A673 (cell line): ENCODE results near the gene UTP4. TPM values are rescaled to one million over a fixed set of nuclear protein-coding genes. Genes with fewer than 3 reads are reported as not detected.
A peak's percentile ranks its signal among the peaks of the same experiment; 100 is the strongest.

Experiments
- BruUV-seq: library from RNA; stranded (reverse); fragments of 400-500 nt; replicated peaks from 2 replicates; lab custom pipeline; 2021; lab: Mats Ljungman, UMichigan
- CTCF ChIA-PET: fragments of 300-600 bp; sonication (Branson Sonifier 250); formaldehyde crosslinking; loops from one replicate; lab custom pipeline; 2022; ENCODE audit warnings: antibody characterized with exemption; lab: Charles Lee
- POLR2A ChIA-PET: fragments of 300-600 bp; sonication (Branson Sonifier 250); formaldehyde crosslinking; loops from one replicate; lab custom pipeline; 2022; ENCODE audit warnings: antibody characterized with exemption; ENCODE audit not compliant: low non-redundant PET; lab: Charles Lee
- DNase-seq: peaks from one replicate; pipeline ENCODE4 v3.0.0-alpha.2; 2015; ENCODE audit warnings: low spot score
- H3K27ac ChIP-seq: fragments of 200-600 bp; sonication (generic); 2 replicates; pipeline ENCODE4 v1.5.1; 2016; ENCODE audit warnings: mixed run types, low read depth, mild to moderate bottlenecking, mixed read lengths, antibody characterized with exemption, low read length; ENCODE audit not compliant: poor library complexity, severe bottlenecking
- H3K27me3 ChIP-seq: fragments of 200-600 bp; sonication (generic); replicated peaks from 2 replicates; pipeline ENCODE4 v1.6.1; 2017; ENCODE audit warnings: mixed run types, low read depth, mild to moderate bottlenecking, mixed read lengths, antibody characterized with exemption, low read length; ENCODE audit not compliant: insufficient read depth, poor library complexity
- H3K36me3 ChIP-seq: fragments of 200-600 bp; sonication (generic); 2 replicates; pipeline ENCODE4 v1.6.1; 2016; ENCODE audit warnings: mixed run types, mild to moderate bottlenecking, mixed read lengths, antibody characterized with exemption, low read length; ENCODE audit not compliant: insufficient read depth, poor library complexity, severe bottlenecking
- H3K4me1 ChIP-seq: fragments of 200-600 bp; sonication (generic); 2 replicates; pipeline ENCODE4 v1.6.1; 2017; ENCODE audit warnings: mixed run types, mild to moderate bottlenecking, mixed read lengths, antibody characterized with exemption, low read length; ENCODE audit not compliant: insufficient read depth, poor library complexity, severe bottlenecking
- H3K4me3 ChIP-seq: fragments of 200-600 bp; sonication (generic); 2 replicates; pipeline ENCODE4 v1.5.1; 2016; ENCODE audit warnings: low read depth, mixed run types, mild to moderate bottlenecking, mixed read lengths, low read length; ENCODE audit not compliant: poor library complexity, severe bottlenecking
- H3K9me3 ChIP-seq: fragments of 200-600 bp; sonication (generic); 2 replicates; pipeline ENCODE4 v1.6.1; 2016; ENCODE audit warnings: mixed run types, low read depth, mild to moderate bottlenecking, mixed read lengths, antibody characterized with exemption, low read length; ENCODE audit not compliant: poor library complexity, severe bottlenecking
- EZH2 ChIP-seq: fragments of 200-600 bp; sonication (generic); IDR thresholded peaks from 2 replicates; pipeline ENCODE4 v1.6.1; 2017; ENCODE audit warnings: borderline replicate concordance, low read depth, mild to moderate bottlenecking, mixed read lengths, antibody characterized with exemption, low read length; ENCODE audit not compliant: poor library complexity, severe bottlenecking
- intact Hi-C: fragments of 100-400 bp; cut with micrococcal nuclease; formaldehyde crosslinking; loops from one replicate; pipeline ENCODE4 v1.10.0; 2022; ENCODE audit not compliant: unreplicated experiment
- total RNA-seq: library from RNA; stranded (reverse); gene quantifications from 2 replicates; pipeline ENCODE4 v1.2.3, GENCODE V29; 2021
- TF ChIP-seq, protein P1 (sequence below): fragments of 300-800, 200-600 bp; sonication (generic); conservative IDR thresholded peaks from 2 replicates; pipeline ENCODE4 v1.5.1; 2017; ENCODE audit warnings: low read depth, mild to moderate bottlenecking, antibody characterized with exemption, low read length, moderate library complexity, mixed read lengths

UTP4 gene
- total RNA-seq, 1 experiment from 2014 or later = 146 TPM

DNA sequence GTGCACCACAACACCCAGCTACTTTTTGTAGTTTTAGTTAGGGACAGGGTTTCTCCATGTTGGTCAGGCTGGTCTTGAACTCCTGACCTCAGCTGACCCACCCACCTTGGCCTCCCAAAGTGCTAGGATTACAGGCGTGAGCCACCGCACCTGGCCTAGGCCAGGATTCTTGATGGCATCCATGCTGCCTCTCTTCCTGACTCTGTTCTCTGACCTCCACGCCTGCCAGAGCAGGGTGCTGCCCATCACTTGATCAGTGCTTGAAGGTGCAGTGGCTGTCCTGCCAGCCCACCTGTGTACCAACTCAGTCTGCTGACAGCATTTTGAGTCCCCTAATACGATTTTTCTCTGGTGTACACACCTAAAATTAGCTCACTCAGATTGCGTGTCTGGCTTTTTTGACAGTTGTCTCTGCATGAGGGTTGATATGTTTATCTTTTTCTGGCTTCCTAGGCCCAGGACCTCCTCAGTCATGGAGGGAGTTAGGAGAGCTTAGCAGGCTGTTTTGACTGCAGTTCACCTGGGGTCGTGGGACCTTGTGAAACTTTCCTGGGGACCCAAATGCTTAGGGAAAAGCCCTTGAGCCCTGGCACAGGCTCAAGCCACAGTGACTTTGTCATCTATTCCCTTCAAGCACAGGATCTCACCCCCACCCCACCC is 21.1 kb upstream of the UTP4 start:
- ChIA-PET CTCF (interaction anchor here (1.2 kb wide), 1 partner anchor 582 kb away, joined by 3 read pairs; no protein-coding TSS in a partner anchor), POLR2A (no interaction called here)
- TF ChIP-seq, protein P1, sequence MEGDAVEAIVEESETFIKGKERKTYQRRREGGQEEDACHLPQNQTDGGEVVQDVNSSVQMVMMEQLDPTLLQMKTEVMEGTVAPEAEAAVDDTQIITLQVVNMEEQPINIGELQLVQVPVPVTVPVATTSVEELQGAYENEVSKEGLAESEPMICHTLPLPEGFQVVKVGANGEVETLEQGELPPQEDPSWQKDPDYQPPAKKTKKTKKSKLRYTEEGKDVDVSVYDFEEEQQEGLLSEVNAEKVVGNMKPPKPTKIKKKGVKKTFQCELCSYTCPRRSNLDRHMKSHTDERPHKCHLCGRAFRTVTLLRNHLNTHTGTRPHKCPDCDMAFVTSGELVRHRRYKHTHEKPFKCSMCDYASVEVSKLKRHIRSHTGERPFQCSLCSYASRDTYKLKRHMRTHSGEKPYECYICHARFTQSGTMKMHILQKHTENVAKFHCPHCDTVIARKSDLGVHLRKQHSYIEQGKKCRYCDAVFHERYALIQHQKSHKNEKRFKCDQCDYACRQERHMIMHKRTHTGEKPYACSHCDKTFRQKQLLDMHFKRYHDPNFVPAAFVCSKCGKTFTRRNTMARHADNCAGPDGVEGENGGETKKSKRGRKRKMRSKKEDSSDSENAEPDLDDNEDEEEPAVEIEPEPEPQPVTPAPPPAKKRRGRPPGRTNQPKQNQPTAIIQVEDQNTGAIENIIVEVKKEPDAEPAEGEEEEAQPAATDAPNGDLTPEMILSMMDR = no peak
- no peak for TF ChIP-seq EZH2
- Histone ChIP-seq H3K36me3 (peaks cover 3% of the 10 kb centered on the region), H3K4me3 (no peak overlapping the region), H3K9me3 (no peaks in the 10 kb centered on the region), H3K4me1 (peaks cover 8% of the 10 kb centered on the region), H3K27me3 (no peaks in the 10 kb centered on the region), H3K27ac (no peak overlapping the region)
- no peak for DNase-seq
- intact Hi-C loops = no loop called here
- BruUV-seq = no TSS peak

- H3K36me3 ChIP-seq = peaks cover 4% of the 10 kb centered on the region
- BruUV-seq = no TSS peak
- no peak overlapping the region for H3K27ac ChIP-seq
- ChIA-PET CTCF (interaction anchor here (0.6 kb wide), 1 partner anchor 492 kb away, joined by 11 read pairs; no protein-coding TSS in a partner anchor), POLR2A (no interaction called here)
- TF ChIP-seq EZH2 = no peak
- no peak overlapping the region for H3K4me3 ChIP-seq
- no peaks in the 10 kb centered on the region for H3K27me3 ChIP-seq
- DNase-seq = no peak
- peaks cover 5% of the 10 kb centered on the region for H3K4me1 ChIP-seq
- H3K9me3 ChIP-seq = no peaks in the 10 kb centered on the region
- intact Hi-C loops = no loop called here
Observed at GRCh38 chr16:69111876-69112230, 20.6 kb upstream of the UTP4 start.

GRCh38 chr16:69112285-69113129 is 19.9 kb upstream of the UTP4 start:
- Histone ChIP-seq H3K36me3 (peaks cover 11% of the 10 kb centered on the region), H3K4me3 (no peak overlapping the region), H3K4me1 (no peaks in the 10 kb centered on the region), H3K9me3 (no peaks in the 10 kb centered on the region), H3K27ac (no peak overlapping the region), H3K27me3 (no peaks in the 10 kb centered on the region)
- TF ChIP-seq, protein P1 = peak; percentile 95
- no peak for TF ChIP-seq EZH2
- ChIA-PET POLR2A (no interaction called here), CTCF (interaction anchor here (0.6 to 1.0 kb wide), 4 partner anchors 11 to 492 kb away, joined by 3 to 11 read pairs (median 6); no protein-coding TSS in a partner anchor)
- no TSS peak for BruUV-seq
- intact Hi-C loops = no loop called here
- peak; percentile 48 for DNase-seq
